Germinal center (tissue), 1 donor: Measurements from ENCODE around the gene KLHL29.
"Not testable (repeated sequence)": the region's sequence is repeated elsewhere in the genome, so short reads cannot be mapped to it uniquely, and the experiment has no call there.

ENCODE experiments used
- DNase-seq: peaks from one replicate; pipeline ENCODE4 v3.0.0; 2012; ENCODE audit warnings: mixed read lengths, low spot score

KLHL29 gene

DNA sequence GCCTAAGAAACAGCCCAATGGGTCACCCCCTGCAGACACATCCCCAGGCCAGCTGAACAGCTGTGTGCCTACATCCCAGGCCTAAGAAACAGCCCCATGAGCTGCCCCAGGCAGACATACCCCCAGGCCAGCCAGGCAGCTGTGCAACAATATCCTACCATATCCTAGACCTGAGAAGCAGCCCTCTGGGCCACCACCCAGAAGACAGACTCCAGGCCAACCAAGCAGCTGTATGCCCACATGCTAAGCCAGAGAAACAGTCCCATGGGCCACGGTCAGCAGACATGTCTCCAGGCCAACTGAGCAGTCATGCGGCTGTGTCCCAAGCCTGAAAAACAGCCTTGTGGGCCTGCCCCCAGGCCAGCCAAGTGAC is 336.5 kb downstream of the KLHL29 start:
- no peak for DNase-seq

DNA sequence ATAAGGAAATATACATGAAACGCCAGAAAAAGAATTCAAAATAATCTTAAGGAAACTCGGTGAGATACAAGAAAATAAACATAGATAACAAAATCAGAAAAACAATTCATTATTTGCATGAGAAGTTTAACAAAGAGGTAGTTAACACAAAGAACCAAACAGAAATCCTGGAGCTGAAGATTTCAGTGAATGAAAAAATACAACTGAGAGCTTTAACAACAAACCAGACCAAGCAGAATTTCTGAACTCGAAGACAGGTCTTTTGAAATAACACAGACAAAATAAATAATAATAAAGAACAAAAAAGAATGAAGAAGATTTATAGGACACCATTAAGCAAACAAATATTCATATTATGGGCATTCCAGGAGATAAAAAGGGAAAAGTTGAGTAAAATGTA is 337.3 kb downstream of the KLHL29 start:
- DNase-seq = no peak

DNA sequence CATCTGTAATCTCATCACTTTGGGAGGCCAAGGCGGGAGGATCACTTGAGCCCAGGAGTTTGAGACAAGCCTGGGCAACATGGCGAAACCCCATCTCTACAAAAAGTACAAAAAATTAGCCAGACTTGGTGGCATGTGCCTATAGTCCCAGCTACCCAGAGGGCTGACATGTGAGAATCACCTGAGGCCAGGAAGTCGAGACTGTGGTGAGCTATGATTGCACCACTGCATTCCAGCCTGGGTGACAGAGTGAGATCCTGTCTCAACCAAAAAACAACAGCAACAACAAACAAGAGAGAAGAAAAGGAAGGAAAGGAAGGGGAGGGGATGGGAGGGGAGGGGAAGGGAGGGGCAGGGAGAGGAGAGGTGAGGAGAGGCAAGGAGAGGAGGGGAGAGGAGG is 338.1 kb downstream of the KLHL29 start:
- DNase-seq = not testable (repeated sequence)

DNA sequence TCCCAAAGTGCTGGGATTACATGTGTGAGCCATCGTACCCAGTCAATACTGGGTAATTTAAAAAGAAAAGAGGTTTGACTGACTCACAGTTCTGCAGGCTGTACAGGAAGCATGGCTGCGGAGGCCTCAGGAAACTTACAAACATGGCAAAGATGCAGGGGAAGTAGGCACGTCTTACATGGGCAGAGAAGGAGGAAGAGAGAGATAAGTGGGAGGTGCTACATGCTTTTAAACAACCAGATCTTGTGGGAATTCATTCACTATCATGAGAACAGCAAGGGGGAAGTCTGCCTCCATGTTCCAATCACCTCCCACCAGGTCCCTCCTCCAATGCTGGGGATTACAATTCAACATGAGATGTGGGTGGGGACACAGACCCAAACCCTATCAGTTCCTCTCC is 349.4 kb downstream of the KLHL29 start:
- DNase-seq = no peak

DNA sequence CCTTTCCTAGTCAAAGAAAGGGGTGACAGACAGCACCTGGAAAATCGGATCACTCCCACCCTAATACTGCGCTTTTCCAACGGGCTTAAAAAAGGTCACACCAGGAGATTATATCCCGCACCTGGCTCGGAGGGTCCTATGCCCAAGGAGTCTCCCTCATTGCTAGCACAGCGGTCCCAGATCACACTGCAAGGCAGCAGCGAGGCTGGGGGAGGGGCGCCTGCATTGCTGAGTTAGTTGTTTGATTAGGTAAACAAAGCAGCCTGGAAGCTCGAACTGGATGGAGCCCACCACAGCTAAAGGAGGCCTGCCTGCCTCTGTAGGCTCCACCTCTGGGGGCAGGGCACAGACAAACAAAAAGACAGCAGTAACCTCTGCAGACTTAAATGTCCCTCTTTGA is 351.8 kb downstream of the KLHL29 start:
- DNase-seq = not testable (repeated sequence)

DNA sequence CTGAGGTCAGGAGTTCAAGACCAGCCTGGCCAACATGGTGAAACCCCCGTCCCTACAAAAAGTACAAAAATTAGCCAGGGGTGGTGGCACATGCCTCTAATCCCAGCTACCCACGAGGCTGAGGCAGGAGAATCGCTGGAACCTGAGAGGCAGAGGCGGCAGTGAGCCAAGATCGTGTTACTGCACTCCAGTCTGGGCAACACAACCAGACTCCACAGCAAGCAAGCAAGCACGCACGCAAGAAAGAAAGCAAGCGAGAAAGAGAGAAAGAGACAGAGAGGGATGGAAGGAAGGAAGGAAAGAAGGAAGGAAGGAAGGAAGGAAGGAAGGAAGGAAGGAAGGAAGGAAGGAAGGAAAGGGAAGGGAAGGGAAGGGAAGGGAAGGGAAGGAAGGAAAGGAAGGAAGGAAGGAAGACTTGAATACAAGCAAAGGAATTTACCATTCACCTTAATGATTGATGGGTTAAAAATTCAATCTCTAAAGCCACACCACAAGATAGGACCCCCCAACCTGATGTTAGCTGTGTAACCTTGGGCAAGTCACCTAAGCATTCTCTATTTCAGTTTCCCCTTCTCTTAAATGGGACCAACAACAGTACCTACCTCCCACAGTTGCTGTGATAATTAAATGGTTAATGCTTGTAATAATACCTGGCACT is 360.2 kb downstream of the KLHL29 start:
- no peak for DNase-seq

DNA sequence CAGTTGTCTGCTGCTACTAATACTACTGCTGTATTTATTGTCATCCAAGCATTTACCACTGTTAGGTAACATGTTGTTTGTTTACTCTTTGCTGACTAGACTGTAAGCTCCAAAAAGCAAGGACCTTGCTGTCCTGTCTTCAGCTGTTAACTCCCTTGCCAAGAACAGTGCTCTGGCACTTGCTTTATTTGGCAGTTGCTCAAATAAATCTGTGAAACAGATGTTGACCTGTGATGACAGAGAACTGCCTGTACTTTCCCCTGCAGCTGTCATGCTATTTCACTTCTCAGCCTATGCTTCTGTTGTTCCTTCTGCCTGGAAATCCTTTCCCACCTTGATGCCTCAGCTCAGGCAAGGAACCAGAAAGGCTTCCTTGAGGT is 360.7 kb downstream of the KLHL29 start:
- DNase-seq = no peak

DNA sequence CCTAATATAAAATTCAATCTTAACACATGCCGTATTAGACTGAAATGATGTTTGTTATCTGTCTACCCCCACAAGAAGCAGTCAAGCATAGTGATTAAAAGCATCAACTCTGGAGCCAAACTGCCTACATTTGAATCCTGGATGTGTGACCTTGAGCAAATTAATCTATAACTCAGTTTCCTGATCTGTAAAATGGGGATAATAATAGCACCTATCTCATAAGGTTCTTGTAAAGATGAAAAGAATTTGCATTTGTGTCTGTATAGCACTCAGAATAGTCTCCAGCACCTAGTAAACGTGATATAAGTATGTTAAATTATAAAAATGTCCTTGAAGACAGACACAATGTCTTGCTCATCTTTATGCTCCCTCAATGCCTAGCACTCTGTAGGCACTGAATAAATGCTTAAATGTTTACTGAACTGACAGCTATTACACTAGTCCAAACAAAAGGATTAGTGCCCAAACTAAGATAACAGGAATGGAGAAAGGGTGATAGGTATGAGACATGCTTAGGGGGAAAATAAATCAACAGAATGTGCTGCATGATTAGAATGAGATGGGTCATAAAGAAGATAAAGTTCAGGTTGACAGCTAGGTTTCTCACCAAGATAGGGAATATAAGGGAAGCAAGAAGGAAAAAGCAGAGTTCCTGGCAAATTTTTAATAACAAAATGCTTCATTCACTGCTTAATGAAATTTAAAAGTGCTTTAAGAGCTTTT is 361.3 kb downstream of the KLHL29 start:
- DNase-seq = no peak

DNA sequence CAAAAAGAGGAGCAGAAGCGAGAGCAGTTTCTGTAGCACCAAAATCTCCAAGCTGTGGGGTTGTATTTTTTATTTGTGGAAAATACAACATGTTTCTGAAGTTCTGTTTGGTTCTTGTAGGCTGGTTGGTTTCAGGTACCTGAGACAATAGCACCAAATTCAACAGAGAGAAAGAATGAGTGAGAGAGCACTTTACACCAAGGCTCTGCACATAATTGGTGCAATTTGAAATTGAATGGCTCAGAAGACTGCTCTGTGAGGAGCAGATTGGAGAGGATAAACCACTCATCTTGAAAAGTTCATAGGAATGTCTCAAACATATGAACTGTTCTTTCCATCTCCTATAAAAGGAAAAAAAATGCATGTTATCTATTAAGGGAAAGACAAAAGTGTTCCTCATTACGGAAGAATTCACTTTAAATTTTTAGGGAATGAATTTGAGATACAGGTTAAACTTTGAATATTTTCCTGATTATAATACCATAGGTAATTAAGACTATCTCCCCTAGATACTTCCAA is 366.8 kb downstream of the KLHL29 start:
- no peak for DNase-seq

DNA sequence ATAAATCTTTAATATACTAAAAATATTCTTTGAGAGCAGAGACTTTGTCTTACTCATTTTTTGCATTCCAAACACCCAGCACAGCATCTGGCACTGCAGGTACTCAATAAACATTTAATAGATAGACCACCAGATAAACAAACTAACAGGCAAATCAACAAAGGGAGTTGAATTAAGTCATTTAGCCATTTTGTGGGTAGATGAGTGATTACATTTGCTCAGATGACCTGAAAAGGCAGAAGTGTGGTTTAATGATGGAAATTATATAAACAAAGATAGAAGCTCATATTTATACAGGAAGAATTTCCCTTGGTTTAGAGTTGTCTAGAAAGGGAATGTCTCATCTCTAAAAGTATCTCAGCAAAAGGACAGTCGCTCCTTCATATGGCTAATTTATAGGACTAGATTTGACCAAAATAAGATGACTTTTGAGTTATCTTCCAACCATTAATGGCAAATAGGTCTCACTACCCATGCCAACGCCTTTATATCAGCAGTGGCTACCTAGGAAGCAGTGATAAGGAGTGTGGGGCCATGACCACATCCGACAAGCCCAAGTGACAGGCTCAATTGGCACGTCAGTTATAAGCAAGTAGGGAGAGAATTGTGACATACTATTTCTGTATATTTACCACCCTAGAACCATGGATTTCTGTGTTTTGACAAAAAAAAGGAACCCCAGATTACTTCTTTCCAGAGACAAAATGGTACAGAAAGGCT is 368.5 kb downstream of the KLHL29 start:
- DNase-seq = no peak

DNA sequence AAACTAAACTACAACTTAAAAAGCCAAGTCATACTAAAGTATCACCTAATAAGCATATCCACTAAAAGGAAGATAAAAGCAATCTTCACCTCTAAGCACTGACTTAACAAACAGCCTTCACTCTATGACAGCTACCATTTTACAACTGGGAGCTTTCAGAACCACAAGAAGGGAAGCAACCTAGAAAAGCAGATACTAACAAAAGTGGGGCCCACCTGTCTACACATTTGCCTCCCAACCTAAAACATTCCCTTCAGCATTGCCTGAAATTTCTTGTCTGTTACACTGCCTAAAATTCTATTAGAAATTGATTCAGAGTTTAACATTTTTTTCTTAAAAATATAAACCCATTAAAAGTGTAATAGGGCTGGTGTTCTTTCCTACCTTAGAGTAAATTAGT is 370.0 kb downstream of the KLHL29 start:
- no peak for DNase-seq

DNA sequence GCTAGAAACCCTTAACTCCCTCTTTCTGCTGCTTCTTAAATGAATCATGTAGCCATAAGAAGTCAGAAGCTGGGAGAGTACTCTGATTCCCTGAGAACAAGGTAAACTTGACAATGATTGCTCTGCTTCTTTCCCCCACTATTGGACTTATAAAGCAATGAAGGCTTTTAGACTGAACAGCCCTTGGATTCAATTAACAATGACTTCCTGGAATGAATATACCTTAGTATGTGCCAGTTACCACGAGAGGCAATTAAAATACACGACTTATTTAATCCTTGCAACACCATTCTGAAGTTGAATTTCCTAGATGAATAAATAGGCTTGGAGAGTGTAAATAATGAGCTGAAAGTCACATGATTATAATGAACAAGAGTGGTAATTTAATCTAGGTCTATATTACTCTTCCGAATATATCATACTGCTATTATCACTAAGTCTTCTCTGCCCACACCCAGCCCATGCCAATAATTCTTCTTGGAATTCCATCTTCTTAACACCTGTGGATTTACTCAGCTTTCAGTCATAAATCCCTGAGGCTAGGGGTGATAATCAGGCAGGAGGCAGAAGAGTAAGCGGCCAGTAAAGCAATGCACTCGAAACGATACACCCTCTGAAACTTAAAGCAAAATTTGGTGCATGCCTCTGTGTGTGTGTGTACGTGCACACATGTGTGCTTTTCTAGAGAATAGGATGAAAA is 371.8 kb downstream of the KLHL29 start:
- no peak for DNase-seq

DNA sequence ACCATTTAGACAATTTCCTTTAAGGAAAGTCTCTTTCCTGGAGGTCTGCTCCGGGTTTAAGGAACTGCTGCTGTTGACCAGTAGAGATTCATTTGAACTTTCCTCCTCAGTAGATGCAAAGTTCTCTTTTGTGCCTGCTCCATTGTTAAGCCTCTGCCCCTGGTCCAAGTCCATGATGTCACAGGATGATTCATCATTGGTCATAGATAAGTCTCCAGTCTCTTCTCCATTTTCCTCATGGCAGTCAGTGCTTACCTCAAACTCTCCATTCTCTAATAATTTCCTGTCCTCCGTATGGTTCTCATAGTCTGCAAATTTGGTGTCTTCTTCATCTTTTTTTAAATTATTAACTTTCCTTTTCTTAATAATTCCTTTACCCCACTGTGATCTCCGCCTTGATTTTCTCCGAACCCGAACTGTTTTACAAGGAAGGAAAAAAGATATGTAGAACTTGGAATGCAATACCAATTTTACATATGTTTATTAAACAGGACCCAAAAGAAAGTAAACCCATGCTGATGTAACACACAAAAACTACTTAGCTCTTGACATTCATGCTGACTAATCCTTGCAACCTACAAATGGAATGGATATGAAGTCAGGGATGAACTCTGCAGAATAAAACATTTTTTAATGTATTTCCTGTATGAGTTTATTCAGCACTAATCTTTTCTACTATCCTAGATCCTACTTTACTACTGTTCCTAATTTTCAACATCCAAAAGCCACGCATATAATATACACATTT is 372.9 kb downstream of the KLHL29 start:
- no peak for DNase-seq
